OCI-LY1 (cell line): ENCODE data around the gene ACVR1.

ENCODE experiments used
- H2AFZ ChIP-seq: fragments of 200-600 bp; sonication (generic), shearing (Covaris generic); 2 replicates; pipeline ENCODE4 v1.6.0; 2014; ENCODE audit warnings: antibody characterized with exemption, mild to moderate bottlenecking, low read length
- H3F3A ChIP-seq: fragments of 200-600 bp; sonication (generic), shearing (Covaris generic); 2 replicates; pipeline ENCODE4 v1.6.0; 2014; ENCODE audit warnings: mild to moderate bottlenecking, antibody characterized with exemption, low read length, moderate library complexity; ENCODE audit not compliant: insufficient read depth
- H3K27ac ChIP-seq: fragments of 200-600 bp; sonication (generic); 2 replicates; pipeline ENCODE4 v1.5.1; 2014; ENCODE audit warnings: low read length, mixed run types, mild to moderate bottlenecking, low read depth; ENCODE audit not compliant: poor library complexity, severe bottlenecking
- H3K27me3 ChIP-seq: fragments of 200-600 bp; sonication (generic); 2 replicates; pipeline ENCODE4 v1.6.0; 2014; ENCODE audit warnings: antibody characterized with exemption, mild to moderate bottlenecking, low read length, moderate library complexity; ENCODE audit not compliant: insufficient read depth
- H3K36me3 ChIP-seq: fragments of 200-600 bp; sonication (generic); 2 replicates; pipeline ENCODE4 v1.6.1; 2014; ENCODE audit warnings: mild to moderate bottlenecking, antibody characterized with exemption, low read length, moderate library complexity, mixed read lengths; ENCODE audit not compliant: insufficient read depth
- H3K4me1 ChIP-seq: fragments of 200-600 bp; sonication (generic); 2 replicates; pipeline ENCODE4 v1.5.1; 2014; ENCODE audit warnings: mild to moderate bottlenecking, low read length, moderate library complexity; ENCODE audit not compliant: insufficient read depth, severe bottlenecking
- H3K4me2 ChIP-seq: fragments of 200-600 bp; sonication (generic), shearing (Covaris generic); 2 replicates; pipeline ENCODE4 v1.6.1; 2014; ENCODE audit warnings: low read length
- H3K4me3 ChIP-seq: fragments of 200-600 bp; sonication (generic); 2 replicates; pipeline ENCODE4 v1.5.1; 2014; ENCODE audit warnings: low read length, low read depth, mild to moderate bottlenecking, mixed read lengths; ENCODE audit not compliant: poor library complexity, severe bottlenecking
- H3K79me2 ChIP-seq: fragments of 200-600 bp; shearing (Covaris generic); 2 replicates; pipeline ENCODE4 v1.6.1; 2016; ENCODE audit warnings: mixed run types, low read length, mixed read lengths; ENCODE audit not compliant: insufficient read depth
- H3K9ac ChIP-seq: fragments of 200-600 bp; sonication (generic), shearing (Covaris generic); 2 replicates; pipeline ENCODE4 v1.6.1; 2014; ENCODE audit warnings: mild to moderate bottlenecking, low read length, mixed read lengths
- H3K9me2 ChIP-seq: fragments of 200-600 bp; sonication (generic), shearing (Covaris generic); 2 replicates; pipeline ENCODE4 v1.6.1; 2014; ENCODE audit warnings: low read depth, mild to moderate bottlenecking, low read length, mixed read lengths
- H3K9me3 ChIP-seq: fragments of 200-600 bp; shearing (Covaris generic); 2 replicates; pipeline ENCODE4 v1.6.1; 2014; ENCODE audit warnings: low read length, mixed read lengths
- H4K20me1 ChIP-seq: fragments of 200-600 bp; sonication (generic), shearing (Covaris generic); 2 replicates; pipeline ENCODE4 v1.6.0; 2016; ENCODE audit warnings: mild to moderate bottlenecking, low read length; ENCODE audit not compliant: insufficient read depth
- CTCF ChIP-seq: fragments of 200-600 bp; sonication (generic), shearing (Covaris generic); IDR thresholded peaks from 2 replicates; pipeline ENCODE4 v1.5.1; 2017; ENCODE audit warnings: mild to moderate bottlenecking, antibody characterized with exemption, low read length, moderate library complexity, mixed read lengths
- EZH2 ChIP-seq: fragments of 200-600 bp; sonication (generic), shearing (Covaris generic); IDR thresholded peaks from 2 replicates; pipeline ENCODE4 v1.8.0; 2017; ENCODE audit warnings: borderline replicate concordance, mixed run types, mild to moderate bottlenecking, antibody characterized with exemption, low read length, moderate library complexity, mixed read lengths

Gene ACVR1

GRCh38 chr2:157737656-157738055 is 138.5 kb downstream of the ACVR1 start:
- no peak overlapping the region for H3K27ac ChIP-seq
- H2AFZ ChIP-seq: no peak overlapping the region
- no peaks in the 10 kb centered on the region for H3K79me2 ChIP-seq
- H3K9me3 ChIP-seq: no peaks in the 10 kb centered on the region
- no peak overlapping the region for H3K4me3 ChIP-seq
- TF ChIP-seq CTCF: no peak
- no peak for TF ChIP-seq EZH2
- H3F3A ChIP-seq: no peaks in the 10 kb centered on the region
- no peaks in the 10 kb centered on the region for H3K36me3 ChIP-seq
- H3K9ac ChIP-seq: no peak overlapping the region
- H3K9me2 ChIP-seq: no peaks in the 10 kb centered on the region
- no peaks in the 10 kb centered on the region; the same call in 1 of the 2 replicates for H3K27me3 ChIP-seq
- H4K20me1 ChIP-seq: no peaks in the 10 kb centered on the region
- no peaks in the 10 kb centered on the region for H3K4me1 ChIP-seq
- no peak overlapping the region for H3K4me2 ChIP-seq

DNA sequence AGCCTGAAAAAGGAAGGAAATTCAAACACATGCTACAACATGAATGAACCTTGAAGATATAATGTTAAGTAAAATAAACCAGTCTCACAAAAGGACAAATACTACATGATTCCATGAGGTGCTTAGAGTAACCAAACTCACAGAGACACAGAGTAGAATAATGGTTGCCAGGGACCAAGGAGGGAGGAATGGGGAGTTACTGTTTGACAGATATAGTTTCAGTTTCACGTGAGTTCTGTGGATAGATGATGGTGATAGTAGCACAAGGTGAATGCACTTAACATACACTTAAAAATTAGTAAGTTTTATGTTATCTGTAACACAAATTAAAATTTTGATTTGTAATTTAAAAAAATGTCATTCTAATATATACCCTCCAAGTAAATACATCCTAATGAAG is 140.6 kb downstream of the ACVR1 start:
- Histone ChIP-seq H3K79me2 (no peaks in the 10 kb centered on the region), H3K36me3 (no peaks in the 10 kb centered on the region), H3K9me2 (no peaks in the 10 kb centered on the region), H3K27ac (no peak overlapping the region), H3K4me3 (no peak overlapping the region), H3K9me3 (no peaks in the 10 kb centered on the region), H3K4me2 (no peak overlapping the region), H2AFZ (no peak overlapping the region), H3K4me1 (no peaks in the 10 kb centered on the region), H3K9ac (no peak overlapping the region), H3K27me3 (no peaks in the 10 kb centered on the region; the same call in 1 of the 2 replicates), H3F3A (no peaks in the 10 kb centered on the region), H4K20me1 (no peaks in the 10 kb centered on the region)
- TF ChIP-seq EZH2 (no peak), CTCF (no peak)

DNA sequence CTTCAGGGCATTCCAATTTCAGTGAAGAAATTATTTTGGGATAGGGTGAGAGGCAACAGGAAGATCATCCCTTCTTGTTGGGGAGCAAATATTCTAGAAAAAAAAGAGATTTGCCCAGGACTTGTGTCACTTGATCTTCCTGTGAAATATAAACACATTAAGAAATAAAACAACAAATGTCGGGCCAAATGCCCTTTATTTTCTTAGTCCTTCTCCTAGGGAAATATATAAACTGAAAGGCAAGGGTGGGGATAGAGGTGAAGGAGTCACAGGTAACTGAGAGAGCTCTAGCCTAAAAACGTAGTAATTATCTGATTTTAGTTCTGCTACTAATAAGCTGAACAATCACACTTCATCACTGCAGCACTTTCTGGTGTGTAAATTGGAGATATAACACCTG is 142.9 kb downstream of the ACVR1 start:
- no peak for TF ChIP-seq CTCF
- TF ChIP-seq EZH2: no peak
- Histone ChIP-seq H3K4me2 (no peak overlapping the region), H3K9ac (no peak overlapping the region), H3K9me3 (no peaks in the 10 kb centered on the region), H3K36me3 (no peaks in the 10 kb centered on the region), H3K4me3 (no peak overlapping the region), H3K27ac (no peak overlapping the region), H4K20me1 (no peaks in the 10 kb centered on the region), H3K9me2 (no peaks in the 10 kb centered on the region), H3F3A (no peaks in the 10 kb centered on the region), H3K4me1 (no peaks in the 10 kb centered on the region), H2AFZ (no peak overlapping the region), H3K79me2 (no peaks in the 10 kb centered on the region), H3K27me3 (no peaks in the 10 kb centered on the region)
